Erythroblast (primary cell): ENCODE data around the gene RNF220.

Experiments used
- GATA1 ChIP-seq: IDR thresholded peaks from 2 replicates; pipeline ENCODE4 v1.6.1; 2011; ENCODE audit warnings: low read depth, mild to moderate bottlenecking, control low read depth, low read length, moderate library complexity
- POLR2A ChIP-seq: IDR thresholded peaks from 2 replicates; pipeline ENCODE4 v1.6.1; 2011; ENCODE audit warnings: mild to moderate bottlenecking, low read length

GRCh38 chr1:44483089-44483874 lies 78.2 kb downstream of the RNF220 start:
- TF ChIP-seq POLR2A (no peak), GATA1 (no peak)
